Activated naive CD4-positive, alpha-beta T cell treated with anti-CD3 and anti-CD28 coated beads for 36 hours (primary cell): Measurements from ENCODE around the gene PLPPR1. TPM values are rescaled to one million over a fixed set of nuclear protein-coding genes. Genes with fewer than 3 reads are reported as not detected.

ENCODE experiments used
- CTCF ChIA-PET: fragments of 350-600 bp; sonication (Branson Sonifier 250); formaldehyde crosslinking; loops from one replicate; lab custom pipeline; 2021; ENCODE audit warnings: antibody characterized with exemption; lab: Charles Lee
- DNase-seq: peaks from one replicate; pipeline ENCODE4 v3.0.0-alpha.2; 2020
- H3K27ac Mint-ChIP-seq: one replicate; pipeline ENCODE4 v1.8.0; 2021; ENCODE audit warnings: mild to moderate bottlenecking, mixed read lengths
- H3K27me3 Mint-ChIP-seq: one replicate; pipeline ENCODE4 v1.8.0; 2021; ENCODE audit warnings: low read depth, mixed read lengths
- H3K36me3 Mint-ChIP-seq: one replicate; pipeline ENCODE4 v1.8.0; 2021; ENCODE audit warnings: low read depth, mixed read lengths
- H3K4me1 Mint-ChIP-seq: one replicate; pipeline ENCODE4 v1.8.0; 2021; ENCODE audit warnings: low read depth, mixed read lengths
- H3K4me3 Mint-ChIP-seq: one replicate; pipeline ENCODE4 v1.8.0; 2021; ENCODE audit warnings: mild to moderate bottlenecking, moderate library complexity, mixed read lengths
- H3K9me3 Mint-ChIP-seq: one replicate; pipeline ENCODE4 v1.8.0; 2021; ENCODE audit warnings: mixed read lengths
- intact Hi-C: fragments of 100-400 bp; cut with micrococcal nuclease; formaldehyde crosslinking; loops from one replicate; pipeline ENCODE4 v1.15.1; 2023
- total RNA-seq, 2 experiments: library from RNA; stranded (reverse); gene quantifications; one replicate each; pipeline ENCODE4 v1.2.3, GENCODE V29; 2021

PLPPR1 gene
- total RNA-seq, 2 experiments from 2014 or later = not detected

DNA sequence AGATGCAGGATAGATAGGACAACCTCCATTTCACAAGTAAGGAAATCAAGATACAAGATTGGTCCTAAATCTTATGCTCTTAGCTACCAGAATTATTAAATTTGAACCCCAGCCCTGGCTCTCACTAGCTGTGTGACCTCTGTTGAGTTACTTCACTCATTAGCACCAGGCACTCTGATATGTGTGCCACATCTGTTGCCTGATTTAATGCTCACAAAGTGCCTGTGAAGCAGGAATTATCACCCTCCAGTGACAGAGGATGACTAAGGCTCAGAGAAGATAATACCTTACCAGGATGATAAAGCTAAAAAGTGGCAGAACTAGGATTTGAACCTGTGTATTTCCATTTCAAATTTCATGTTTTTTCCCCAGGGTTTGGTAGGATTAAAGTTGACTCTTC lies 110.0 kb downstream of the PLPPR1 start:
- intact Hi-C loops = no loop called here
- Mint-ChIP-seq H3K27ac (no peak overlapping the region), H3K27me3 (no peaks in the 10 kb centered on the region), H3K36me3 (no peaks in the 10 kb centered on the region), H3K4me1 (no peaks in the 10 kb centered on the region), H3K4me3 (no peak overlapping the region), H3K9me3 (peaks cover 1% of the 10 kb centered on the region)
- CTCF ChIA-PET = no interaction called here
- no peak for DNase-seq

DNA sequence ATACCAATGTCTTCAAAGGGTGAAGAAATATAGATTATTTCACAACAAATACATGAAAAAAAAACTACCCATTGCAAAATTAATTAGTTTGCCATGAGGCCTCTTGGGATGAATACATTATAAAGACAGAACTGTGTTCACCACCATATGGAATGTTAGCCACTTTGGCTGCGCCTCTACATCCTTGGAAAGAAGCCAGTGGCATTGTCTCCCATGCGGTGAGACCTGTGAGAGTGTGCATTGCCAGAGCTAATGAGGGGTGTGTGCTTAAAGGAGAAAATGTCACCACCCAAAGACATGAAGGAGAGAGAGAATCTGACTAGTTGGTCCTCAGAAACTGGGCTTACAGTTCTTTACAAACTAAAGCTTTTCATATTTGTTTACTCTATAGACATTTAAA lies 110.6 kb downstream of the PLPPR1 start:
- Mint-ChIP-seq H3K9me3 (peaks cover 1% of the 10 kb centered on the region), H3K36me3 (no peaks in the 10 kb centered on the region), H3K27ac (no peak overlapping the region), H3K27me3 (no peaks in the 10 kb centered on the region), H3K4me1 (no peaks in the 10 kb centered on the region), H3K4me3 (no peak overlapping the region)
- CTCF ChIA-PET = no interaction called here
- DNase-seq = no peak
- intact Hi-C loops = no loop called here

DNA sequence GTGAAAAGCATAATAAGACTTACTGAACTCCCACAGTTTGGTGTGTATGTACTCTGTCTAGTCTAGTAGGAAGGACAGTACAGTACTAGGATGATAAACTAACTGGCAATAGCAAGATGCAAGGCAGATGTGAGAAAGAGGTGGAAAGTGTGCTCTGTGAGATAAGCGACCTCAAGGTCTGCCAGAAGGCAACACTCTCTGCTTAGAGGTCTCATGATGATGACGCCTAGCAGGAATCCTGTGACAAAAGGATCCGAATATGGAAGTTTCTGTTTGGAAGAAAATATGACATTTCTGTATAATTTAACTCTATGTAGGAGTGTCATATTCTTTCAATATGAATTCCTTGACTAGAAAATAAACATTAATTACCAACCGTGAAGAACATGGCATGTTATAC lies 112.2 kb downstream of the PLPPR1 start:
- Mint-ChIP-seq H3K36me3 (no peaks in the 10 kb centered on the region), H3K27ac (no peak overlapping the region), H3K4me3 (no peak overlapping the region), H3K9me3 (peaks cover 1% of the 10 kb centered on the region), H3K4me1 (no peaks in the 10 kb centered on the region), H3K27me3 (peaks cover 2% of the 10 kb centered on the region)
- DNase-seq = no peak
- intact Hi-C loops = no loop called here
- CTCF ChIA-PET = no interaction called here

DNA sequence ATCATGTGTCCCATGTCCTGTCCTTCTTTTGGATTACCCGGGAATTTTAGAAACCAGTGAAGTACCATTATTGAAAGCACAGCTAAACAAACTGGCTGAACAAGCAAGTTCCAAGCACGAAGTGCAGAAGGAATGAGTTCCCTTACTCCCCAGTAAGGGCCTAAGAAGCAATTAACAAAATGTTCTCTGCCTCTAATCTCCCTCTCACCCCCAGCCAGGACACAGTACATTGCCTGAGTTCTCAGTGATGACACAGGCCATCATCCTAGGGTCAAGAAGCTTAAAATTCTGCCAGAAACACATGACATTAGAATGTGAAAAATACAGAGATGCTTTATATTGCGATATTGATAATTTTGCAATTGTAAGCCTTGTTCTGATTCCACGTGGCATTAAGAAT lies 118.0 kb downstream of the PLPPR1 start:
- CTCF ChIA-PET = no interaction called here
- no peak for DNase-seq
- no peaks in the 10 kb centered on the region for H3K36me3 Mint-ChIP-seq
- no peaks in the 10 kb centered on the region for H3K4me1 Mint-ChIP-seq
- H3K4me3 Mint-ChIP-seq = no peak overlapping the region
- no peak overlapping the region for H3K27ac Mint-ChIP-seq
- peaks cover 2% of the 10 kb centered on the region for H3K27me3 Mint-ChIP-seq
- intact Hi-C loops = no loop called here
- H3K9me3 Mint-ChIP-seq = peaks cover 6% of the 10 kb centered on the region

DNA sequence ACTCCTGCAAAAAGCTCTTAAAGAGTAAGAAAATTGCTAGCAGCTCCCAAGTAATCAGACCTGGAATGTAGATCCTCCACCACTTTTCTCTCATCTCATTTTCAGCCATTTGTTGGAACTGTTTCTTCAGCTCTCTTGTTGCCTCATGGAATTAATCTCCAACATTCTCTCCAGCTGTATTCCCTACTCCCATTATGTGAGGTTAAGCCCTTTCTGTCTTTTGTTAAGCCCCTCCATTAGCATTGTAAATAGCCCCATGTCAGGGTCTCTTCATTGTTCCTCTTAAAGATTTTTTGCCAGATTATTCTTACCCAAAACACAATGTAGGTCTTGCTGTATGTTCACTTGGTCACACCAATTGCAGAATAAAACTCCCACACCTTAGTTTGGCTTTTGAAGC lies 119.8 kb downstream of the PLPPR1 start:
- Mint-ChIP-seq H3K4me3 (no peak overlapping the region), H3K9me3 (peaks cover 8% of the 10 kb centered on the region), H3K27ac (no peak overlapping the region), H3K36me3 (no peaks in the 10 kb centered on the region), H3K4me1 (no peaks in the 10 kb centered on the region), H3K27me3 (peaks cover 2% of the 10 kb centered on the region)
- DNase-seq = no peak
- CTCF ChIA-PET = no interaction called here
- intact Hi-C loops = no loop called here

DNA sequence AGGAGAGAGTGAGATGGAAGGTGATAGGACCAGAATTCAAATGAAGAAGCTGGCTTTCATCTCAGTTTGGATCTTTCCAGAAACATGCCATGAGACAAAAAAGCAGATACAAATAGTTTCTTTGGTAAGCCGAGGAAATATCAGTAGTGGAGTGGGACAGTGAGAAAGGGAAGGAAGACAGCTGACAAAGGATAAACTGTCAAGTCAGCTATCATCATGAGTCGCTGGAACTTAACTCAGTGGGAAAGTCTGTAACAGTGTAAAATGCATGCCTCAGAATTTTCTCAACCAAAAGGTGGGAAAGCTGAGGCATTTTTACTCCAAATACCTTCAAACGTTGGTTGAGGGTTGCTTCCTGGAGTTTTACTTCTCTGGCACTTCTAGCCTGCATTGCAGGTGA lies 129.8 kb downstream of the PLPPR1 start:
- H3K9me3 Mint-ChIP-seq = no peaks in the 10 kb centered on the region
- no peak for DNase-seq
- H3K36me3 Mint-ChIP-seq = no peaks in the 10 kb centered on the region
- CTCF ChIA-PET = no interaction called here
- H3K27ac Mint-ChIP-seq = no peak overlapping the region
- no peaks in the 10 kb centered on the region for H3K27me3 Mint-ChIP-seq
- intact Hi-C loops = no loop called here
- no peaks in the 10 kb centered on the region for H3K4me1 Mint-ChIP-seq
- H3K4me3 Mint-ChIP-seq = no peak overlapping the region

DNA sequence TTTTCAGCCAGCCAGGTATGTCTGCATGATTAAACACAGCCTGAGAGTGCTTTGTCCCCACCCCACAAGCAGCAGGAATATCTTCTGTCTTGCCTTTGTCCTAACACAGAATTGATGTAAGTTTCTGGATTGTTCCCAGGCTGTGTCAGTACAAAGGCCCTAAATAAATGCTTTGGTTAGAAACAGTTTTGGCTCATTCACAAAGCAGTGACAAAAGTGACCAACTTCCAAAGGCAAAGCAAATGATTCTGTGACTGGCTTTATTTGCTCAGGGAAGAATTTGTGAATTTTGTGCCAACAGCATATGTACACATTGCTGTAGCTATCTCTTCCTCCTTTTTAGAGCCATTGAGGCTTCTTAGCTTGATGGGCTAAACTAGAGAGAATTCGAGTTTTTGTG lies 133.7 kb downstream of the PLPPR1 start:
- Mint-ChIP-seq H3K27me3 (no peaks in the 10 kb centered on the region), H3K36me3 (no peaks in the 10 kb centered on the region), H3K4me1 (no peaks in the 10 kb centered on the region), H3K27ac (no peak overlapping the region), H3K9me3 (no peaks in the 10 kb centered on the region), H3K4me3 (no peak overlapping the region)
- CTCF ChIA-PET = no interaction called here
- intact Hi-C loops = no loop called here
- DNase-seq = no peak

DNA sequence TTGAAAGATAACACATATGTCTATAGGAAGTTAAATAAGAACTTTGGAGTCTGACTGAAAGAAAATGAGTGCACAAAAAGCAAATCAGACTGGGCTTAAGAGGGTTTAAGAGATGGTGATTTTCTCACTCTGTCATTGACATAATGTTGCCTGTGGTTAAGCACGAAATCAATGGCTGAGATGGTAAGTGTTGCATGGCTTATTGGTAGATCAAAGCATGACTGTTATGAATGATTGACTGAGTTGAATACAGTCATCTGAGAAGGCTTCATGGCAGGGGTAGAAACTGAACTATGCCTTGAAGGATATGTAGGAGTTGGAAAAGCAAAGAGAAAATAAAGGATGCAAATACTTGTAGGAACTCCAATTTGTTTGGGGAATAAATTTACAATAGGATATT lies 136.6 kb downstream of the PLPPR1 start:
- H3K27me3 Mint-ChIP-seq = no peaks in the 10 kb centered on the region
- H3K27ac Mint-ChIP-seq = no peak overlapping the region
- H3K4me3 Mint-ChIP-seq = no peak overlapping the region
- CTCF ChIA-PET = no interaction called here
- no peak for DNase-seq
- no peaks in the 10 kb centered on the region for H3K4me1 Mint-ChIP-seq
- no peaks in the 10 kb centered on the region for H3K36me3 Mint-ChIP-seq
- H3K9me3 Mint-ChIP-seq = peaks cover under 1% of the 10 kb centered on the region
- intact Hi-C loops = no loop called here

DNA sequence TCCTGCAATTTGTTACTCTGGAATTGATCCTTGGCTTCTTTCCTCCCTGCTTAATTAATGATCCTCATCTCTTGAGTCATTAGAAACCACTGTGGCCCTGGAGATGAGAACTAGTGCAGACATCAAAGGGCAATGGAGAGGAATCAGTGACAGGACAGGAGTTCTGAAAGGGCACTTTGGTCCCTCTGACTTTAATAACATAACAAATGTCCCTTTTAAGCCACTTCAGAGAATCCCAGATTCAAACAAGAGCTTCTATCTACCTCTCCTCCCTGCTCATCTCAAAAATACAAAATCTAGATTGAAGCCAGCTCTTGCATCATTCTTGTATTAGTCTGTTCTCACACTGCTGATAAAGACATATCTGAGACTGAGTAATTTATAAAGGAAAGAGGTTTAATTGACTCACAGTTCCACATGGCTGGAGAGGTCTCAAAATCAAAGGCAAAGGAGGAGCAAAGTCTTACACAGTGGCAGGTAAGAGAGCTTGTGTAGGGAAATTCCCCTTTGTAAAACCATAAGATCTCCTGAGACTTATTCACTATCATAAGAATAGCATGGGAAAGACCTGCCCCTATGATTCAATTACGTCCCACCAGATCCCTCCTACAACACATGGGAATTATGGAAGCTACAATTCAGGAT lies 139.1 kb downstream of the PLPPR1 start:
- H3K4me3 Mint-ChIP-seq = no peak overlapping the region
- CTCF ChIA-PET = no interaction called here

DNA sequence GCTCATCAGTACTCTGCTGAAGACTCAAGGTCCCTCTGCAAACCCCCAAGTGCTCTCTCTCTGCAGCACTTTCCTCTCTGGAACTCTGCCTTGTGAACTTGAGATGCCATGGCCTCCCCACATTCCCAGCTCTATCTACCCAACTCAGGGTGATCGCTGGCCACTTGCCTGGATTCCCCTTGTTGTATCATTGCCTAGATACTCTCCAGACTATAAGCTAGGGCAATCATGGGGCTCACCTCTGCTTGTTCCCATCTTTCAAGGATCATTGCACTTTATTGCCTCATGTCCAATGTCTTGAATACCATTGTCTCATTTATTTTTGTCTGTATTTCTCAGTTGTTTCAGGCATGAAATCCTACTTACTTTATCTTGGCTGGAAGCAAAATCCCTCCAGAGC lies 144.1 kb downstream of the PLPPR1 start:
- no peak for DNase-seq
- CTCF ChIA-PET = interaction anchor here (1.2 to 2.0 kb wide), 2 partner anchors 26 to 139 kb away, joined by 3 to 4 read pairs; no protein-coding TSS in a partner anchor
- no peak overlapping the region for H3K4me3 Mint-ChIP-seq
- no peaks in the 10 kb centered on the region for H3K36me3 Mint-ChIP-seq
- intact Hi-C loops = no loop called here
- H3K27me3 Mint-ChIP-seq = peaks cover 3% of the 10 kb centered on the region
- H3K4me1 Mint-ChIP-seq = no peaks in the 10 kb centered on the region
- H3K27ac Mint-ChIP-seq = no peak overlapping the region
- peaks cover 1% of the 10 kb centered on the region for H3K9me3 Mint-ChIP-seq

More for the DNA sequence above, 139.1 kb downstream of the PLPPR1 start:
- Mint-ChIP-seq H3K9me3 (peaks cover 1% of the 10 kb centered on the region), H3K27me3 (no peaks in the 10 kb centered on the region), H3K36me3 (no peaks in the 10 kb centered on the region), H3K27ac (no peak overlapping the region), H3K4me1 (no peaks in the 10 kb centered on the region)
- DNase-seq = no peak
- intact Hi-C loops = no loop called here

DNA sequence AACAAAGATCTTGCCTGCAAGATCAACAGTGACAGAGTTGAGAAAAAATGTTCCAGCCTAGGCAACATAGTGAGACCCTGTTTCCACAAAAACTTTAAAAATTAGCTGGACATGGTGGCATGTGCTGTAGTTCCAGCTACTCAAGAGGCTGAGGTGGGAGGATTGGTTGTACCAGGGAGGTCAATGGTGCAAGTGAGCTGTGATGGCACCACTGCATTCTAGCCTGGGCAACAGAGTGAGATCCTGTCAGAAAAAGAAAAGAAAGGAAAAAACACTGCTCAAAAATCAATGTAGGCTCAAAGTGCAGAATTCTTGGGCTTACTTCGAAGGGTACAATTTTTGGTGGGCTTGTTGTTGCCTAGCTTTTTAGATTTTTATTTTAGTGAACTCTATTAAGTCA lies 145.4 kb downstream of the PLPPR1 start:
- Mint-ChIP-seq H3K27me3 (peaks cover 3% of the 10 kb centered on the region), H3K4me1 (no peaks in the 10 kb centered on the region), H3K4me3 (no peak overlapping the region), H3K9me3 (peaks cover 1% of the 10 kb centered on the region), H3K27ac (no peak overlapping the region), H3K36me3 (no peaks in the 10 kb centered on the region)
- intact Hi-C loops = no loop called here
- CTCF ChIA-PET = interaction anchor here (2.0 kb wide), 1 partner anchor 137 kb away, joined by 4 read pairs; no protein-coding TSS in a partner anchor
- no peak for DNase-seq

DNA sequence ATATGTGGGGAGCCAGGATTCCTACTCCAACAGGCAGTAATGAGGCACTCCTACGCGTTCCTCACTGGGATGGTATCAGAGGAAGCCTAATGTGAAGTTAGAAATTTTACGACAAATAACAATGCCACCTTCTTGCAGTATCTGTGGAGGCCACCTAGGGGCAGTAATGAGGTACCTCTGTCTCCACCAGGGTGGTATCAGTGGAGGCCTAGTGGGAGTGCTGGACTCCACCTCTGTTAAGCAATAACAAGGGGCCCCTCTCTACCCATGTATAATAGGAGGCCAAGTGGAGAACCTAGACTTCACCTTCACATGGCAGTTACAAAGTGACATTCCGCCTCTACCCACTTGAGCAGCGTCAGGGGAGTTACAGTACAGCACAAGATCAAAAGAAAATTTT lies 147.9 kb downstream of the PLPPR1 start:
- intact Hi-C loops = no loop called here
- no peaks in the 10 kb centered on the region for H3K4me1 Mint-ChIP-seq
- H3K36me3 Mint-ChIP-seq = no peaks in the 10 kb centered on the region

DNA sequence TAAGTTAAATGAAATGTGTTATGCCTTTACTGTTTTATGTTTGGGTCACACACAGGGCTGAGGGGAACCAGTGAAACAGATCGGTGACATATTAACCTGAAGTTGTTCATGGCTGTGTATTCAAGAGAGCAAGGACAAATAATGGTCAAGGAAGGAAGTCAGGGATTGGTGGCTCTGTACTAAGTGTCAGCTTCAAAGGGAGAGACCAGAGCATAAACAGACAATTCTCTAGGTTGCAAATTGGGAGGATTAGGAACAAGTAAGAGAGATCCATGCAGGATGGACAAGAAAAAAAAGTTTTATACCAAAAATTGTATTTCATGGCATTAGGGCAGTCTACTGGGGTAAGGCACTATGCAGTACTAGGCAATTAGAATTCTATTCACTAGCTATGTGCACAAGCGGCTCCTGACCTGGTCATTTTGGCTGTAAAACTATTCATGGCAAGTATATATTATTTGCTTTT lies 156.3 kb downstream of the PLPPR1 start:
- no peaks in the 10 kb centered on the region for H3K9me3 Mint-ChIP-seq
- no peaks in the 10 kb centered on the region for H3K4me1 Mint-ChIP-seq
- CTCF ChIA-PET = no interaction called here
- no peaks in the 10 kb centered on the region for H3K36me3 Mint-ChIP-seq
- DNase-seq = no peak
- no peak overlapping the region for H3K27ac Mint-ChIP-seq
- no peaks in the 10 kb centered on the region for H3K27me3 Mint-ChIP-seq
- intact Hi-C loops = no loop called here
- H3K4me3 Mint-ChIP-seq = no peak overlapping the region

More for the DNA sequence above, 147.9 kb downstream of the PLPPR1 start:
- no peak overlapping the region for H3K27ac Mint-ChIP-seq
- CTCF ChIA-PET = no interaction called here
- H3K9me3 Mint-ChIP-seq = no peaks in the 10 kb centered on the region
- DNase-seq = no peak
- no peak overlapping the region for H3K4me3 Mint-ChIP-seq
- peaks cover 3% of the 10 kb centered on the region for H3K27me3 Mint-ChIP-seq
